ENCODE measurements around the gene PARS2. TPM values are rescaled to one million over a fixed set of nuclear protein-coding genes. Genes with fewer than 3 reads are reported as not detected.

Gene PARS2
- total and polyA plus RNA-seq, 2 experiments from 2014 or later: 5.9 to 13.6 TPM

DNA sequence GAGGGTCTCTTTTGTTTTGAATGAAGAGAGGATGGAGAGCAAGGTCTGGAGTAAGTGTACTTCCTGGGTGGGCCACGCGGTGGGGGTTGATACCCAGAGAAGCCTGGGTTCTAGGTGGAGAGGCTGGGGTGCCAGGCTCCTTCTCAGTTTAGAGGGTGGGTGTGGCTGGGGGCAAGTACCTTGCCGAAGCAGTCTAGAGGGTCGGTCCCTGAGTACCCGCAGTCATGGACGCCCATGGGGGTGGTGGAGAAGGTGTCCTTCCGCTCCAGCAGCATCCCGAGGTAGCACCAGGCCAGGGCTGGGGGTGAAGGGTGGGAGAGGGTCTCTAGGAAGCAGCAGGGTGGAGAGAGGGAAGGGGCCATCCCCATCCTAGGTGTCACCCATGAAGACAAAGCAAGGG is 22.5 kb upstream of the PARS2 start:
- H3K9me2 ChIP-seq (ENCODE audit: insufficient read depth): no peaks in the 10 kb centered on the region
- H3K79me2 ChIP-seq (replicated peaks; ENCODE audit: insufficient read depth): no peaks in the 10 kb centered on the region
- no peak overlapping the region for H3K27ac Mint-ChIP-seq
- TF ChIP-seq STAT1 (IDR thresholded peaks at IDR 0.05; ENCODE audit: unreplicated experiment) (no peak), ZNF114 (CRISPR knock-in tag; IDR thresholded peaks at IDR 0.05) (no peak), EZH2 (IDR thresholded peaks at IDR 0.05; ENCODE audit: low read depth, unreplicated experiment) (no peak), POLR2AphosphoS5 (IDR thresholded peaks at IDR 0.05; ENCODE audit: low read depth) (no peak), ZNF331 (CRISPR knock-in tag; IDR thresholded peaks at IDR 0.05; ENCODE audit: low read depth) (no peak), CREB1 (CRISPR knock-in tag; IDR thresholded peaks at IDR 0.05; ENCODE audit: low read depth) (no peak), JUNB (IDR thresholded peaks at IDR 0.05; ENCODE audit: unreplicated experiment) (no peak), NANOG (IDR thresholded peaks at IDR 0.05; ENCODE audit: borderline replicate concordance) (no peak), EZH2phosphoT487 (IDR thresholded peaks at IDR 0.05; ENCODE audit: unreplicated experiment) (no peak)
- TF ChIP-seq, protein P1, sequence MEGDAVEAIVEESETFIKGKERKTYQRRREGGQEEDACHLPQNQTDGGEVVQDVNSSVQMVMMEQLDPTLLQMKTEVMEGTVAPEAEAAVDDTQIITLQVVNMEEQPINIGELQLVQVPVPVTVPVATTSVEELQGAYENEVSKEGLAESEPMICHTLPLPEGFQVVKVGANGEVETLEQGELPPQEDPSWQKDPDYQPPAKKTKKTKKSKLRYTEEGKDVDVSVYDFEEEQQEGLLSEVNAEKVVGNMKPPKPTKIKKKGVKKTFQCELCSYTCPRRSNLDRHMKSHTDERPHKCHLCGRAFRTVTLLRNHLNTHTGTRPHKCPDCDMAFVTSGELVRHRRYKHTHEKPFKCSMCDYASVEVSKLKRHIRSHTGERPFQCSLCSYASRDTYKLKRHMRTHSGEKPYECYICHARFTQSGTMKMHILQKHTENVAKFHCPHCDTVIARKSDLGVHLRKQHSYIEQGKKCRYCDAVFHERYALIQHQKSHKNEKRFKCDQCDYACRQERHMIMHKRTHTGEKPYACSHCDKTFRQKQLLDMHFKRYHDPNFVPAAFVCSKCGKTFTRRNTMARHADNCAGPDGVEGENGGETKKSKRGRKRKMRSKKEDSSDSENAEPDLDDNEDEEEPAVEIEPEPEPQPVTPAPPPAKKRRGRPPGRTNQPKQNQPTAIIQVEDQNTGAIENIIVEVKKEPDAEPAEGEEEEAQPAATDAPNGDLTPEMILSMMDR (conservative IDR thresholded peaks at IDR 0.05; ENCODE audit: low read depth in 2 of 2): no peak
- TF ChIP-seq, protein P2, sequence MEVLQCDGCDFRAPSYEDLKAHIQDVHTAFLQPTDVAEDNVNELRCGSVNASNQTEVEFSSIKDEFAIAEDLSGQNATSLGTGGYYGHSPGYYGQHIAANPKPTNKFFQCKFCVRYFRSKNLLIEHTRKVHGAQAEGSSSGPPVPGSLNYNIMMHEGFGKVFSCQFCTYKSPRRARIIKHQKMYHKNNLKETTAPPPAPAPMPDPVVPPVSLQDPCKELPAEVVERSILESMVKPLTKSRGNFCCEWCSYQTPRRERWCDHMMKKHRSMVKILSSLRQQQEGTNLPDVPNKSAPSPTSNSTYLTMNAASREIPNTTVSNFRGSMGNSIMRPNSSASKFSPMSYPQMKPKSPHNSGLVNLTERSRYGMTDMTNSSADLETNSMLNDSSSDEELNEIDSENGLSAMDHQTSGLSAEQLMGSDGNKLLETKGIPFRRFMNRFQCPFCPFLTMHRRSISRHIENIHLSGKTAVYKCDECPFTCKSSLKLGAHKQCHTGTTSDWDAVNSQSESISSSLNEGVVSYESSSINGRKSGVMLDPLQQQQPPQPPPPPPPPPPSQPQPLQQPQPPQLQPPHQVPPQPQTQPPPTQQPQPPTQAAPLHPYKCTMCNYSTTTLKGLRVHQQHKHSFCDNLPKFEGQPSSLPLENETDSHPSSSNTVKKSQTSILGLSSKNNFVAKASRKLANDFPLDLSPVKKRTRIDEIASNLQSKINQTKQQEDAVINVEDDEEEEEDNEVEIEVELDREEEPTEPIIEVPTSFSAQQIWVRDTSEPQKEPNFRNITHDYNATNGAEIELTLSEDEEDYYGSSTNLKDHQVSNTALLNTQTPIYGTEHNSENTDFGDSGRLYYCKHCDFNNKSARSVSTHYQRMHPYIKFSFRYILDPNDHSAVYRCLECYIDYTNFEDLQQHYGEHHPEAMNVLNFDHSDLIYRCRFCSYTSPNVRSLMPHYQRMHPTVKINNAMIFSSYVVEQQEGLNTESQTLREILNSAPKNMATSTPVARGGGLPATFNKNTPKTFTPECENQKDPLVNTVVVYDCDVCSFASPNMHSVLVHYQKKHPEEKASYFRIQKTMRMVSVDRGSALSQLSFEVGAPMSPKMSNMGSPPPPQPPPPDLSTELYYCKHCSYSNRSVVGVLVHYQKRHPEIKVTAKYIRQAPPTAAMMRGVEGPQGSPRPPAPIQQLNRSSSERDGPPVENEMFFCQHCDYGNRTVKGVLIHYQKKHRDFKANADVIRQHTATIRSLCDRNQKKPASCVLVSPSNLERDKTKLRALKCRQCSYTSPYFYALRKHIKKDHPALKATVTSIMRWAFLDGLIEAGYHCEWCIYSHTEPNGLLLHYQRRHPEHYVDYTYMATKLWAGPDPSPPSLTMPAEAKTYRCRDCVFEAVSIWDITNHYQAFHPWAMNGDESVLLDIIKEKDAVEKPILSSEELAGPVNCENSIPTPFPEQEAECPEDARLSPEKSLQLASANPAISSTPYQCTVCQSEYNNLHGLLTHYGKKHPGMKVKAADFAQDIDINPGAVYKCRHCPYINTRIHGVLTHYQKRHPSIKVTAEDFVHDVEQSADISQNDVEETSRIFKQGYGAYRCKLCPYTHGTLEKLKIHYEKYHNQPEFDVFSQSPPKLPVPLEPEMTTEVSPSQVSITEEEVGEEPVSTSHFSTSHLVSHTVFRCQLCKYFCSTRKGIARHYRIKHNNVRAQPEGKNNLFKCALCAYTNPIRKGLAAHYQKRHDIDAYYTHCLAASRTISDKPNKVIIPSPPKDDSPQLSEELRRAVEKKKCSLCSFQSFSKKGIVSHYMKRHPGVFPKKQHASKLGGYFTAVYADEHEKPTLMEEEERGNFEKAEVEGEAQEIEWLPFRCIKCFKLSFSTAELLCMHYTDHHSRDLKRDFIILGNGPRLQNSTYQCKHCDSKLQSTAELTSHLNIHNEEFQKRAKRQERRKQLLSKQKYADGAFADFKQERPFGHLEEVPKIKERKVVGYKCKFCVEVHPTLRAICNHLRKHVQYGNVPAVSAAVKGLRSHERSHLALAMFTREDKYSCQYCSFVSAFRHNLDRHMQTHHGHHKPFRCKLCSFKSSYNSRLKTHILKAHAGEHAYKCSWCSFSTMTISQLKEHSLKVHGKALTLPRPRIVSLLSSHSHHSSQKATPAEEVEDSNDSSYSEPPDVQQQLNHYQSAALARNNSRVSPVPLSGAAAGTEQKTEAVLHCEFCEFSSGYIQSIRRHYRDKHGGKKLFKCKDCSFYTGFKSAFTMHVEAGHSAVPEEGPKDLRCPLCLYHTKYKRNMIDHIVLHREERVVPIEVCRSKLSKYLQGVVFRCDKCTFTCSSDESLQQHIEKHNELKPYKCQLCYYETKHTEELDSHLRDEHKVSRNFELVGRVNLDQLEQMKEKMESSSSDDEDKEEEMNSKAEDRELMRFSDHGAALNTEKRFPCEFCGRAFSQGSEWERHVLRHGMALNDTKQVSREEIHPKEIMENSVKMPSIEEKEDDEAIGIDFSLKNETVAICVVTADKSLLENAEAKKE (CRISPR knock-in tag; IDR thresholded peaks at IDR 0.05): no peak
- TF ChIP-seq, protein P3, sequence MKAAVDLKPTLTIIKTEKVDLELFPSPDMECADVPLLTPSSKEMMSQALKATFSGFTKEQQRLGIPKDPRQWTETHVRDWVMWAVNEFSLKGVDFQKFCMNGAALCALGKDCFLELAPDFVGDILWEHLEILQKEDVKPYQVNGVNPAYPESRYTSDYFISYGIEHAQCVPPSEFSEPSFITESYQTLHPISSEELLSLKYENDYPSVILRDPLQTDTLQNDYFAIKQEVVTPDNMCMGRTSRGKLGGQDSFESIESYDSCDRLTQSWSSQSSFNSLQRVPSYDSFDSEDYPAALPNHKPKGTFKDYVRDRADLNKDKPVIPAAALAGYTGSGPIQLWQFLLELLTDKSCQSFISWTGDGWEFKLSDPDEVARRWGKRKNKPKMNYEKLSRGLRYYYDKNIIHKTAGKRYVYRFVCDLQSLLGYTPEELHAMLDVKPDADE (IDR thresholded peaks at IDR 0.05): no peak
- TF ChIP-seq, protein P4, sequence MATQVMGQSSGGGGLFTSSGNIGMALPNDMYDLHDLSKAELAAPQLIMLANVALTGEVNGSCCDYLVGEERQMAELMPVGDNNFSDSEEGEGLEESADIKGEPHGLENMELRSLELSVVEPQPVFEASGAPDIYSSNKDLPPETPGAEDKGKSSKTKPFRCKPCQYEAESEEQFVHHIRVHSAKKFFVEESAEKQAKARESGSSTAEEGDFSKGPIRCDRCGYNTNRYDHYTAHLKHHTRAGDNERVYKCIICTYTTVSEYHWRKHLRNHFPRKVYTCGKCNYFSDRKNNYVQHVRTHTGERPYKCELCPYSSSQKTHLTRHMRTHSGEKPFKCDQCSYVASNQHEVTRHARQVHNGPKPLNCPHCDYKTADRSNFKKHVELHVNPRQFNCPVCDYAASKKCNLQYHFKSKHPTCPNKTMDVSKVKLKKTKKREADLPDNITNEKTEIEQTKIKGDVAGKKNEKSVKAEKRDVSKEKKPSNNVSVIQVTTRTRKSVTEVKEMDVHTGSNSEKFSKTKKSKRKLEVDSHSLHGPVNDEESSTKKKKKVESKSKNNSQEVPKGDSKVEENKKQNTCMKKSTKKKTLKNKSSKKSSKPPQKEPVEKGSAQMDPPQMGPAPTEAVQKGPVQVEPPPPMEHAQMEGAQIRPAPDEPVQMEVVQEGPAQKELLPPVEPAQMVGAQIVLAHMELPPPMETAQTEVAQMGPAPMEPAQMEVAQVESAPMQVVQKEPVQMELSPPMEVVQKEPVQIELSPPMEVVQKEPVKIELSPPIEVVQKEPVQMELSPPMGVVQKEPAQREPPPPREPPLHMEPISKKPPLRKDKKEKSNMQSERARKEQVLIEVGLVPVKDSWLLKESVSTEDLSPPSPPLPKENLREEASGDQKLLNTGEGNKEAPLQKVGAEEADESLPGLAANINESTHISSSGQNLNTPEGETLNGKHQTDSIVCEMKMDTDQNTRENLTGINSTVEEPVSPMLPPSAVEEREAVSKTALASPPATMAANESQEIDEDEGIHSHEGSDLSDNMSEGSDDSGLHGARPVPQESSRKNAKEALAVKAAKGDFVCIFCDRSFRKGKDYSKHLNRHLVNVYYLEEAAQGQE (IDR thresholded peaks at IDR 0.05; ENCODE audit: unreplicated experiment): no peak
- no peaks in the 10 kb centered on the region; the same call in 2 of the 3 replicates for H3K36me3 Mint-ChIP-seq (ENCODE audit: low read depth)
- H4K20me1 ChIP-seq (replicated peaks; ENCODE audit: insufficient read depth): 0 out of 2 replicates have a peak, but pooled peaks cover 2% of the 10 kb centered on the region
- H3K4me2 ChIP-seq: no peak overlapping the region
- DNase-seq (ENCODE audit: low spot score): no peak
- H3K4me3 ChIP-seq: no peak overlapping the region
- H3K36me3 ChIP-seq (ENCODE audit: insufficient read depth): no peaks in the 10 kb centered on the region
- peaks cover 20% of the 10 kb centered on the region for H3K27me3 Mint-ChIP-seq (ENCODE audit: insufficient read depth, low read depth, poor library complexity)
- peaks cover 20% of the 10 kb centered on the region for H3K27me3 ChIP-seq (ENCODE audit: insufficient read depth)
- peaks cover under 1% of the 10 kb centered on the region; the same call in 1 of the 3 replicates for H3K9me3 Mint-ChIP-seq
- H3K4me1 Mint-ChIP-seq: peaks cover 21% of the 10 kb centered on the region
- ATAC-seq: no peak
- peaks cover 15% of the 10 kb centered on the region; the same call in 1 of the 2 replicates for H3K4me1 ChIP-seq (ENCODE audit: insufficient read depth)
- no peak overlapping the region for H2AFZ ChIP-seq
- H3K27ac ChIP-seq (ENCODE audit: low read depth): no peak overlapping the region
- H3K4me3 Mint-ChIP-seq: no peak overlapping the region
- H3F3A ChIP-seq (replicated peaks; ENCODE audit: low read depth): peaks cover 2% of the 10 kb centered on the region

All from GM23338 (cell line).